Measurements from ENCODE around the gene RNF215.

Gene RNF215

DNA sequence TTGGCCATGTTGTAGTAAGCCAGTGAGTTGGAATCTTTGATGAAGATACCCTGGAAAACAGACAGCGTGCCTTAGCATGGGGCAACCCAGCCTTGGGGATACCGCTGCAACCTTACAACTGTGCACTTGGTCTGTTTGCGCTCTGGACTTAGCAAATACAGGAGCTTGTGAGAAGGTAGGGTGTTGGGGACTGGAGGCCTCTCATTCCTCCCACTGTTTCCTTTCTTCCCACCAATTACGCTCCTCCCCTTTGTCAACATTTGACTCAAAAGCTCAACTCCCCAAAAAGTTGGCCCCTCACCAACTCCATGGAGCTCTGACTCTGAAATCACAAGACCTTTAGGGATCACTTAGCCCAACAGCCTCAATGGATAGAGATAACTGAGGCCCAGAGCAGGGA lies 52.6 kb downstream of the RNF215 start:
- no peak for DNase-seq (ENCODE audit: low read depth in 1 of 2, low spot score in 1 of 2)

DNA sequence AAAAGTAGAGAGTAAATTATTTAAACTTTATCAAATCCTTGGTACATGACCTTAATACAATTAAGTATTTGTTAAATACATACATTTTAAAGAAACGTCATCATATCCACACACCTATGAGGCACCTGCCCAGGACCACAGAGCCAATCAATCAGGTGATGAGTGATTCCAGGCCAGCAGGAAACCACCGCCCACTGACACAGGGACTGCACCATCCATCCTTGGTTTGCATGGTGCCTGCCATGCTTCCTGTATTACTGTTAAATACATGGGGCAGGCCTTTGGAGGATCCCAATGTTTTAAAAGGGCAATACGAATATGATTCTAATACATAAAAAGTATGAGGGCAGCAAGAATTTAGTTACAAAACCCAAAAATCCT lies 53.5 kb downstream of the RNF215 start:
- no peak for DNase-seq (ENCODE audit: low read depth in 1 of 2, low spot score in 1 of 2)

DNA sequence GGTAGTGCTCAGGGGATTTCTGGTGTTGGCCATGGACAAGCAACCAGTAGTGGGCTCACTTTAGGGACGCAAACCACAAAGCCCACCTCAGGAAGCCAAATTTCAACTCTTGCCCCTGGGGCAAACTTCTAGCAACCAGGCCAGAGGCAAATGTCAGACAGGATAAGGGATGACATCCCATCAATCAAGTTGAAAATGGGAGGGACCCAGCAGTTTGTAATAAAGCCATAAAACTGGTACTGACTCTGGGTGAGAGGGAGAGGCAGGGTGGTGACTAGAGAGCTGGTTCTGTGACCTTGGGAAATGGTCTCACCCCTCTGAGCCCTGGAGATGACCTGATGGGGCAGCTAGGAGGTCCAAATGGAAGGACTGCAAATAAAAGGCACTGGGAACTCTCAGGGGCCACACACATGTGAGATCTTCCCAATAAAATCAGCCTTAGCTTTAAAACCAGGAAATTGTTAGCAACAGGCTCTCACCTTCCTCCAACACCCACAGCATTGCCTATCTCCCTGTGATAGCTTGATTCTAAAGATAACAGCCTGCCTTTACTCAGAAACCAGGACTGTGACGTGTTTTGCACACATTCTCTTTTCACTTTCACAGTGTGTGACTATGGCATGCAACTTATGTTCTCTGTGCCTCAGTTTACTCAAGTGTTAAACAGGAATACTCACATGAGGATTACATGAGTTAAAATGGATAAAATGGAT lies 54.1 kb downstream of the RNF215 start:
- no peak for DNase-seq (ENCODE audit: low read depth in 1 of 2, low spot score in 1 of 2)

DNA sequence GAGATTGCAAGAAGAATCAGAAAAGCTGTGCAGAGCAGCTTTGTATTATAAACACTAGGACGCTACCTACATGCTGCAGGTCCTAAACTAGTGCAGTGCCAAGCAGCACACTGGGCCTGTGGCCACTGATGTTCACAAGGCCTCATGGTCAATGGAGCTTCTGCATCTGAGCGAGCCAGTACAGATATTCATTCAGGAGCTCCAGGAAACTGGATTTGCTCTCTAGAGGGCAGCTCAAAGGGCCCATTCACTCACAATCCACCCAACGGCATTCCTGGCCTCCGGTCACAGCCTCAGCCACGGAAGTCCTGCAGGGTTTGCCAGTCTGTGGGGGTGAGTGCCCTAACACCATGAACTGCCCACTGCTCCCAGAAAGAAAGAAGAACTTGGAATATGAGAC lies 54.7 kb downstream of the RNF215 start:
- DNase-seq (ENCODE audit: low read depth in 1 of 2, low spot score in 1 of 2), result no peak

Data from stimulated activated CD4-positive, alpha-beta T cell treated with anti-CD3 and anti-CD28 coated beads, Interleukin-15, amount 100 ng/mL, for 1 hour (primary cell).